LNCaP clone FGC (cell line): Measurements from ENCODE around the gene GRSF1.
A peak's percentile ranks its signal among the peaks of the same experiment; 100 is the strongest.

Experiments
- DNase-seq: peaks from one replicate; pipeline ENCODE4 v3.0.0-alpha.2; 2011; ENCODE audit warnings: low read depth
- H3K4me3 ChIP-seq: 2 replicates; pipeline ENCODE4 v1.5.1; 2011; ENCODE audit warnings: mild to moderate bottlenecking, low read depth, low read length, control low read depth
- TF ChIP-seq, protein P1 (sequence below): IDR thresholded peaks from 2 replicates; pipeline ENCODE4 v1.5.1; 2012; ENCODE audit warnings: mild to moderate bottlenecking; ENCODE audit not compliant: control insufficient read depth, insufficient read depth; ENCODE audit errors: extremely low read depth

GRSF1 gene, protein sequence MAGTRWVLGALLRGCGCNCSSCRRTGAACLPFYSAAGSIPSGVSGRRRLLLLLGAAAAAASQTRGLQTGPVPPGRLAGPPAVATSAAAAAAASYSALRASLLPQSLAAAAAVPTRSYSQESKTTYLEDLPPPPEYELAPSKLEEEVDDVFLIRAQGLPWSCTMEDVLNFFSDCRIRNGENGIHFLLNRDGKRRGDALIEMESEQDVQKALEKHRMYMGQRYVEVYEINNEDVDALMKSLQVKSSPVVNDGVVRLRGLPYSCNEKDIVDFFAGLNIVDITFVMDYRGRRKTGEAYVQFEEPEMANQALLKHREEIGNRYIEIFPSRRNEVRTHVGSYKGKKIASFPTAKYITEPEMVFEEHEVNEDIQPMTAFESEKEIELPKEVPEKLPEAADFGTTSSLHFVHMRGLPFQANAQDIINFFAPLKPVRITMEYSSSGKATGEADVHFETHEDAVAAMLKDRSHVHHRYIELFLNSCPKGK

GRCh38 chr4:70839589-70840093 is at the start of gene GRSF1:
Gene GRSF1, minus strand, starts transcription at chr4:70839890. Its CDS starts 63 bp downstream, at chr4:70839827.
- TF ChIP-seq, protein P1, sequence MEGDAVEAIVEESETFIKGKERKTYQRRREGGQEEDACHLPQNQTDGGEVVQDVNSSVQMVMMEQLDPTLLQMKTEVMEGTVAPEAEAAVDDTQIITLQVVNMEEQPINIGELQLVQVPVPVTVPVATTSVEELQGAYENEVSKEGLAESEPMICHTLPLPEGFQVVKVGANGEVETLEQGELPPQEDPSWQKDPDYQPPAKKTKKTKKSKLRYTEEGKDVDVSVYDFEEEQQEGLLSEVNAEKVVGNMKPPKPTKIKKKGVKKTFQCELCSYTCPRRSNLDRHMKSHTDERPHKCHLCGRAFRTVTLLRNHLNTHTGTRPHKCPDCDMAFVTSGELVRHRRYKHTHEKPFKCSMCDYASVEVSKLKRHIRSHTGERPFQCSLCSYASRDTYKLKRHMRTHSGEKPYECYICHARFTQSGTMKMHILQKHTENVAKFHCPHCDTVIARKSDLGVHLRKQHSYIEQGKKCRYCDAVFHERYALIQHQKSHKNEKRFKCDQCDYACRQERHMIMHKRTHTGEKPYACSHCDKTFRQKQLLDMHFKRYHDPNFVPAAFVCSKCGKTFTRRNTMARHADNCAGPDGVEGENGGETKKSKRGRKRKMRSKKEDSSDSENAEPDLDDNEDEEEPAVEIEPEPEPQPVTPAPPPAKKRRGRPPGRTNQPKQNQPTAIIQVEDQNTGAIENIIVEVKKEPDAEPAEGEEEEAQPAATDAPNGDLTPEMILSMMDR = 0 out of 2 replicates have a peak, but pooled peaks have one; percentile 3
- peak within 1 kb of the TSS; percentile 81 for H3K4me3 ChIP-seq
- DNase-seq = peak; percentile 73

DNA sequence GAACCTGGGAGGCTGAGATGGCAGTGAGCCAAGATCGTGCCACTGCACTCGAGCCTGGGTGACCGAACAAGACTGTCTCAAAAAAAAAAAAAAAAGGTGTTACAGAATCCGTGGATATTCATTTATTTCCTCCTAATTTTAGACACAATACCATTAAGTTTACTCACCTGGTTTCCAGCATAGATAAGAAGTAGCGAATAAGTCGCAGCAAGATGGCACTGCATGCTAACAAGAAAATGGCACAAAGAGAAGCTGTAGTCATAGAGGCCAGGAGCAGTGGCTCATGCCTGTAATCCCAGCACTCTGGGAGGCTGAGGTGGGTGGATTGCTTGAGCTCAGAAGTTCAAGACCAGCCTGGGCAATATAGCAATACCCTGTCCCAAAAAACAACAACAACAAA is 45.5 kb upstream of the GRSF1 start:
- TF ChIP-seq, protein P1 = no peak
- no peak overlapping the region for H3K4me3 ChIP-seq
- DNase-seq = no peak

- no peak overlapping the region for H3K4me3 ChIP-seq
- TF ChIP-seq, protein P1 = no peak
- DNase-seq = no peak
These were observed 41.0 kb upstream of the GRSF1 start for GRCh38 chr4:70880739-70881138.

DNA sequence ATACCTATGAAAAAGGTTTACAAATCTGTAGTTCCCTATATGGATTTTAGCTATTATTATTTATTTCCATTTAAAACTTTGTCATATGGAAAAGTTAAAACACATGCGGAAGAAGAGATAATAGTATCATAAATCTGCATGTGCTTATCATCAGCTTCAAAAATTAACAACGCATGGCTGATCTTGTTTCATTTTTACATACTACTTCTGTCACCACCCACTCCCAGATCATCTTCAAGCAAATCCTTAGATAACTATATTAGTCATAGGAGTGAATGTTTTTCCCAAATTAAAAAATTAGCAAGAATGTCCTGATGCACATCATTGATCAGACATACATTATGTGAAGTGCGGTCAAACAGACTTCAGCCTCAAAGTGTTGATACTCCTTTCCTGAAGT is 37.9 kb upstream of the GRSF1 start:
- no peak for DNase-seq
- no peak overlapping the region for H3K4me3 ChIP-seq
- TF ChIP-seq, protein P1 = no peak

DNA sequence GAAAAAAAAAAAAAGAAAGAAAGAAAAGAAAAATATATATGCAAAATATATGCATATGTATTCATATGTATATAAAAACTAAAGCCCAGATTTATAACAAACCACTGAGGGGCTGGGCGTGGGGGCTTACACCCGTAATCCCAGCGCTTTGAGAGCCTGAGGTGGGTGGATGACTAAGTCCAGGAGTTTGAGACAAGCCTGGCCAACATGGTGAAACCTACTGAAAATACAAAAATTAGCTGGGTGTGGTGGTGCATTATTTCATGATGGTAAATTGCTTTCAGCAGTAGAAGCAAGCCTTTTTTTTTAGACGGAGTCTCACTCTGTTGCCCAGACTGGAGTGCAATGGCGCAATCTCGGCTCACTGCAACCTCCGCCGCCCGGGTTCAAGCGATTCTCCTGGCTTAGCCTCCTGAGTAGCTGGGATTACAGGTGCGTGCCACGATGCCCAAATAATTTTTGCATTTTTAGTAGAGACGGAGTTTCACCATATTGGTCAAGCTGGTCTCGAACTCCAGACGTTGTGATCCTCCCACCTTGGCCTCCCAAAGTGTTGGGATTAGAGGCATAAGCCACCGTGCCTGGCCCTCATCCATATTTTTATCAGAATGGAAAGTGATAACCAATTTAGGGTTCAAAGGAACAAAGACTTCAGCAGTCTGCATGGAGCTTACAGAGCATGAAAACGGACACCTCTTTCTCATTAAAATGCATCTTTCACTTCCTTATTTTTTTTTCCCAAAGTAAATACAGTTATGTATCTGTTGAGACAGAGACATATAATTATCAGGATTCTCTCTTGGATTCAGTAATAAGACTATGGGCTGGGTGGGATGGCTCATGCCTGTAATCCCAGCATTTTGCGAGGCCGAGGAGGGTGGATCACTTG is 34.8 kb upstream of the GRSF1 start:
- no peak overlapping the region for H3K4me3 ChIP-seq
- DNase-seq = no peak
- TF ChIP-seq, protein P1 = no peak

DNA sequence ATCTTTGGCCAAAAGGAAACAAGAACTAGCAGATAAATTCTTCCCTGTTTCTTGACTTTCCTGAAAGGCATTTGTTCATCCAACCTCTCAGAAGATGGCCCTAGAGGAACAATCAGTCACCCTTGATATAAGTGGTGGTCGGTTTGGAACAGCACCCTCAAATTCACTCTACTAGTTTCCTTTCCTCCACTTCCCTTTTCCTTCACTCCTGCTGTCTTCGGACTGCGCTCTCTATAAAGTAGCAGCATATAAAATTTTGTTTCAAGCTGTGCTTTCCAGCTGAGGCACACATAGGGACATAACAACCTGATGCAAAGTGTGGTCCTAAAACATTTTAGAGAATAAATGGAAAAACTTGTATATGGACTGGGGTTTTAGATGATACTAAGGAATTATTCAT is 33.5 kb upstream of the GRSF1 start:
- H3K4me3 ChIP-seq = no peak overlapping the region
- DNase-seq = no peak
- TF ChIP-seq, protein P1 = no peak
